ENCODE results near the gene IRF2.

GRCh38 chr4:184462724-184463123, 11.6 kb downstream of the IRF2 start:
- no peak for TF ChIP-seq EZH2 (IDR thresholded peaks at IDR 0.05)
- TF ChIP-seq, protein P1, sequence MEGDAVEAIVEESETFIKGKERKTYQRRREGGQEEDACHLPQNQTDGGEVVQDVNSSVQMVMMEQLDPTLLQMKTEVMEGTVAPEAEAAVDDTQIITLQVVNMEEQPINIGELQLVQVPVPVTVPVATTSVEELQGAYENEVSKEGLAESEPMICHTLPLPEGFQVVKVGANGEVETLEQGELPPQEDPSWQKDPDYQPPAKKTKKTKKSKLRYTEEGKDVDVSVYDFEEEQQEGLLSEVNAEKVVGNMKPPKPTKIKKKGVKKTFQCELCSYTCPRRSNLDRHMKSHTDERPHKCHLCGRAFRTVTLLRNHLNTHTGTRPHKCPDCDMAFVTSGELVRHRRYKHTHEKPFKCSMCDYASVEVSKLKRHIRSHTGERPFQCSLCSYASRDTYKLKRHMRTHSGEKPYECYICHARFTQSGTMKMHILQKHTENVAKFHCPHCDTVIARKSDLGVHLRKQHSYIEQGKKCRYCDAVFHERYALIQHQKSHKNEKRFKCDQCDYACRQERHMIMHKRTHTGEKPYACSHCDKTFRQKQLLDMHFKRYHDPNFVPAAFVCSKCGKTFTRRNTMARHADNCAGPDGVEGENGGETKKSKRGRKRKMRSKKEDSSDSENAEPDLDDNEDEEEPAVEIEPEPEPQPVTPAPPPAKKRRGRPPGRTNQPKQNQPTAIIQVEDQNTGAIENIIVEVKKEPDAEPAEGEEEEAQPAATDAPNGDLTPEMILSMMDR (IDR thresholded peaks at IDR 0.05) = no peak
- no peak for TF ChIP-seq EZH2phosphoT487 (IDR thresholded peaks at IDR 0.05)

All from neural progenitor cell (in vitro differentiated cells).